HepG2 (cell line): ENCODE results near the gene AQP5. TPM values are rescaled to one million over a fixed set of nuclear protein-coding genes. Genes with fewer than 3 reads are reported as not detected.

Source experiments
- ARID4A ChIP-seq: sonication (generic); formaldehyde crosslinking; IDR thresholded peaks from 2 replicates; pipeline ENCODE4 v1.5.0; 2020; ENCODE audit warnings: mild to moderate bottlenecking, missing genetic modification reagents, borderline replicate concordance
- GATAD2A ChIP-seq: IDR thresholded peaks from 2 replicates; pipeline ENCODE4 v1.6.1; 2016
- TFAP4 ChIP-seq: sonication (generic); IDR thresholded peaks from 2 replicates; pipeline ENCODE4 v1.6.1; 2016; ENCODE audit warnings: low read depth, borderline replicate concordance
- XRCC5 ChIP-seq: fragments of 200-400 bp; formaldehyde crosslinking; optimal IDR thresholded peaks from 2 replicates; pipeline ENCODE3; 2017; ENCODE audit warnings: mild to moderate bottlenecking, low read length
- ZNF280D ChIP-seq: sonication (generic); formaldehyde crosslinking; IDR thresholded peaks from 2 replicates; pipeline ENCODE4 v1.5.1; 2020; ENCODE audit warnings: mild to moderate bottlenecking, missing genetic modification reagents
- ZNF382 ChIP-seq: sonication (generic); formaldehyde crosslinking; IDR thresholded peaks from 2 replicates; pipeline ENCODE4 v1.5.0; 2020; ENCODE audit warnings: missing genetic modification reagents, mild to moderate bottlenecking, borderline replicate concordance
- ZNF761 ChIP-seq: sonication (generic); formaldehyde crosslinking; conservative IDR thresholded peaks from 2 replicates; pipeline ENCODE4 v1.4.0; 2020; ENCODE audit warnings: mild to moderate bottlenecking, missing genetic modification reagents
- polyA plus RNA-seq, 8 experiments: library from polyadenylated mRNA; depleted of rRNA in 3 of 8; stranded (reverse) in 7 of 8; unstranded in 1 of 8; fragments of >200 nt; fragmentation: Illumina TruSeq in 4 of 8; extraction: Trizol in 4 of 8; gene quantifications; 2 replicates each; pipeline versions ENCODE4 v1.2.1 to v1.2.3, GENCODE V29; 2011 to 2016; ENCODE audit warnings: low read depth in 4 of 8, missing spikeins in 1 of 8, mixed read lengths in 1 of 8; ENCODE audit not compliant: insufficient read depth in 1 of 8
- total RNA-seq, 5 experiments: library from RNA; depleted of rRNA; stranded (reverse); fragments of >200 nt; fragmentation: Illumina TruSeq; extraction: Trizol; gene quantifications; 2 replicates each; pipeline ENCODE4 v1.2.3, GENCODE V29; 2016; ENCODE audit warnings: low read depth in 1 of 5

AQP5 gene
- total and polyA plus RNA-seq, 2 of the 13 experiments (the other 11 are each of a cell fraction or from before 2014, with no cell fraction given), result not detected

- TF ChIP-seq ARID4A (CRISPR knock-in tag) (peak; percentile 47; the same call in 1 of the 2 replicates), ZNF382 (CRISPR knock-in tag) (no peak), GATAD2A (CRISPR knock-in tag) (0 out of 2 replicates have a peak, but pooled peaks have one; percentile 25), XRCC5 (peak; percentile 24), TFAP4 (peak; percentile 59; the same call in 1 of the 2 replicates), ZNF761 (CRISPR knock-in tag) (0 out of 2 replicates have a peak, but pooled peaks have one; percentile 40), ZNF280D (CRISPR knock-in tag) (0 out of 2 replicates have a peak, but pooled peaks have one; percentile 45)
Observed at GRCh38 chr12:49974231-49974675, 12.6 kb downstream of the AQP5 start (continued).
